Ishikawa (cell line): Measurements from ENCODE around the gene NKX1-2.

ENCODE experiments used
- EP300 ChIP-seq: IDR thresholded peaks from 2 replicates; pipeline ENCODE4 v1.6.1; 2012; ENCODE audit warnings: borderline replicate concordance
- RAD21 ChIP-seq: IDR thresholded peaks from 2 replicates; pipeline ENCODE4 v1.6.1; 2012; ENCODE audit warnings: low read depth
- REST ChIP-seq: IDR thresholded peaks from 2 replicates; pipeline ENCODE4 v1.6.1; 2012; ENCODE audit warnings: low read depth, mild to moderate bottlenecking
- TAF1 ChIP-seq: IDR thresholded peaks from 2 replicates; pipeline ENCODE4 v1.6.1; 2012; ENCODE audit warnings: low read depth, mild to moderate bottlenecking
- TCF12 ChIP-seq: IDR thresholded peaks from 2 replicates; pipeline ENCODE4 v1.6.1; 2012; ENCODE audit warnings: low read depth
- USF1 ChIP-seq: IDR thresholded peaks from 2 replicates; pipeline ENCODE4 v1.6.1; 2012
- ZBTB7A ChIP-seq: IDR thresholded peaks from 2 replicates; pipeline ENCODE4 v1.6.1; 2012; ENCODE audit warnings: low read depth

GRCh38 chr10:124497196-124497881 lies 47.5 kb upstream of the NKX1-2 start:
- TF ChIP-seq EP300, result no peak
- no peak for TF ChIP-seq TCF12
- no peak for TF ChIP-seq RAD21
- TF ChIP-seq TAF1, result no peak
- no peak for TF ChIP-seq ZBTB7A
- no peak for TF ChIP-seq REST
- no peak for TF ChIP-seq USF1
